Astrocyte of the cerebellum (primary cell): Measurements from ENCODE around the gene GBE1.

Experiments used
- DNase-seq: peaks from one replicate; pipeline ENCODE4 v3.0.0-alpha.2; 2011; ENCODE audit warnings: low read depth
- H3K4me3 ChIP-seq: 2 replicates; pipeline ENCODE4 v1.5.1; 2011; ENCODE audit warnings: mild to moderate bottlenecking, low read depth, low read length, moderate library complexity
- in situ Hi-C: cut with HindIII; loops from 2 replicates; pipeline ENCODE4 v1.10.0; 2017; ENCODE audit warnings: low sequenced_read_pairs
- TF ChIP-seq, protein P1 (sequence below): IDR thresholded peaks from 2 replicates; pipeline ENCODE4 v1.5.1; 2012; ENCODE audit warnings: low read length, low read depth, moderate library complexity, mild to moderate bottlenecking; ENCODE audit errors: missing control alignments

GBE1 gene

DNA sequence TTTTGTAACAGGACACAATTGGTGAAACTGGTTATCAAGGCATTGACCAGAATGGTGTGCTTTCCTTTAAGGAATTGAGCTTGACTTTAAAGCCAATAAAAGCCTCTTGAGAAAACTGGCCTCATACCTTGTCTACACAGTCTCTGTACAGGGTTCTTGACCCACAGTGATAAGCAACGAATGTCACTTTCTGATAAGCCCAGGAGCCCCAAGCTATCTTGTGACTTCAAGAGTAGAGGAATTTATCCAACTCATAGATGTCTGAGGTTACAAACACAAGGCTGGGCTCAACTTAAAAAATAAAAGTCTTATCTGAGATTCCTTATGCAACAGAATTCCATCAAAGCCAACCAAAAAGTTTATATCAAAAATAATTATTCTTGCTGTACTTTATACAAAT is 212.1 kb downstream of the GBE1 start:
- in situ Hi-C loops, result no loop called here
- TF ChIP-seq, protein P1, sequence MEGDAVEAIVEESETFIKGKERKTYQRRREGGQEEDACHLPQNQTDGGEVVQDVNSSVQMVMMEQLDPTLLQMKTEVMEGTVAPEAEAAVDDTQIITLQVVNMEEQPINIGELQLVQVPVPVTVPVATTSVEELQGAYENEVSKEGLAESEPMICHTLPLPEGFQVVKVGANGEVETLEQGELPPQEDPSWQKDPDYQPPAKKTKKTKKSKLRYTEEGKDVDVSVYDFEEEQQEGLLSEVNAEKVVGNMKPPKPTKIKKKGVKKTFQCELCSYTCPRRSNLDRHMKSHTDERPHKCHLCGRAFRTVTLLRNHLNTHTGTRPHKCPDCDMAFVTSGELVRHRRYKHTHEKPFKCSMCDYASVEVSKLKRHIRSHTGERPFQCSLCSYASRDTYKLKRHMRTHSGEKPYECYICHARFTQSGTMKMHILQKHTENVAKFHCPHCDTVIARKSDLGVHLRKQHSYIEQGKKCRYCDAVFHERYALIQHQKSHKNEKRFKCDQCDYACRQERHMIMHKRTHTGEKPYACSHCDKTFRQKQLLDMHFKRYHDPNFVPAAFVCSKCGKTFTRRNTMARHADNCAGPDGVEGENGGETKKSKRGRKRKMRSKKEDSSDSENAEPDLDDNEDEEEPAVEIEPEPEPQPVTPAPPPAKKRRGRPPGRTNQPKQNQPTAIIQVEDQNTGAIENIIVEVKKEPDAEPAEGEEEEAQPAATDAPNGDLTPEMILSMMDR, result no peak
- H3K4me3 ChIP-seq, result no peak overlapping the region
- DNase-seq, result no peak

DNA sequence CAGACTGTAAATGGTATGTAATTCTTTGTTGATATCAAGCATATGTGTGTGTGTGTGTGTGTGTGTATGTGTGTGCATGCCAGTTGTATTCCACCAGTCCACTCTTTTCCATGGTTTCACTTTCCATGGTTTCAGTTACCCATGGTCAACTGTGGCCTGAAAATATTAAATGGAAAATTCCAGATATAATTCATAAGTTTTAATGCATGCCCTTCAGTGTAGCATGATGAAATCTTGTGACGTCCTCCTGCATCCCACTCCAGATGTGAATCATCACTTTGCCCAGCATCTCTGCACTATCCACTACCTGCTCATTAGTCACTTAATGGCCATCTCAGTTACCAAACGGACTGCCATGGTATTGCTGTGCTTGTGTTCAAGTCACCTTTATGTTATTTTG is 215.9 kb downstream of the GBE1 start:
- DNase-seq, result no peak
- H3K4me3 ChIP-seq, result no peak overlapping the region
- TF ChIP-seq, protein P1, result no peak
- in situ Hi-C loops, result no loop called here

DNA sequence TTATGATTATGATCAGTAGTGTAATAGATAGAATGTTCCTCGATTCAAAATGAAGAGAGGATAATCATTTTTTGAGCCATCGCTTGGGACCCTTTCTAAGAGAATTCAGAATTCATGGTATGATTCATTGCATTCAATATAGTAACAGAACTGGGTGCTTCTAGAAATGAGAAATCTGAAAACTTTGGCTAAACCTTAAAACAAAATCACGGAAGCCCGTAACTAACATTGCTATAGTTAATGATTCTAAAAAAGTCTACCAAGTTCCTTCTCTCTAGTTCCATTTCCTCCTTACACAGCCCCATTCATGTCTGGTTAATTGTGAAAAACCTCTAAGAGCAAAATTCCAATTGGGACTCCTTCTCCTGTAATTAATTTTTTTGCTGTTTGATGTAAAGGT is 217.1 kb downstream of the GBE1 start:
- H3K4me3 ChIP-seq, result no peak overlapping the region
- TF ChIP-seq, protein P1, result no peak
- DNase-seq, result no peak
- in situ Hi-C loops, result no loop called here

DNA sequence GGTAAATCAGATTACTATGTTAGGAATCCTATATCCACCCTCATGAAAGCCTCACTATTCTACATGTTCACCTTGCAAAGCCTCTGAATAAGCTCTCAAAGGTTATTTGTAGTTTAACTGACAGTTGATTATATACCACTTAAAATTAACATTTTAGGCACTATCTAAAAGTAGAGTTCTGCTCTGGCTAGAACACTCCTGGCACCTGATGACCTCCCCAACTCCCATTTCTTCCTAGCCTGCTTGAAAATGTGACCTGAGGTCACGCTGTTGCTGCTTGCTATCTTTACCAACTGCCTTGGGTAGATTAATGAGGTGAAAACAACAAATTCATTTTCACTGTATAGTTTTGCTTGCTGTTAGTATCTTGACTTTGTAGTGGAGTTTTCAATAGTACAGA is 220.7 kb downstream of the GBE1 start:
- no peak for DNase-seq
- no peak overlapping the region for H3K4me3 ChIP-seq
- in situ Hi-C loops, result no loop called here
- TF ChIP-seq, protein P1, result no peak

DNA sequence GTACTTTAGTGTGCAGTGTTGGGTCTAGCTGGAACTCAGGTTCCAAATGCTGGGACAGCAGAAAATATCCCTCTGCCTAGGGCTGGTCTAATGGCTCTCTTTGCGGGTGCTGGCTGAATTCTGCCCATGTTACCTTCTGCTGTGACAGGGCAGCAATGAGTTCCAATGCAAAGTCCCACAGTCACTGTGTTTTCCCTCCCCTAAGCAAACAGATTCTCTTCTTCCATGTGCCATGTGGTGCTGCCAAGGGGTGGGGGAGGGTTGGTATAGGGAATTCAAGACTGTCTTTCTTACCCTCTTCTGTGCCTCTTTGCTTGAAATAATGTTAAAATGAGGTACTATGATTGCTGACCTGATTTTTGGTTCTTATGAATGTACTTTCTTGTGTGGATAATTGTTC is 229.6 kb downstream of the GBE1 start:
- TF ChIP-seq, protein P1, result no peak

DNA sequence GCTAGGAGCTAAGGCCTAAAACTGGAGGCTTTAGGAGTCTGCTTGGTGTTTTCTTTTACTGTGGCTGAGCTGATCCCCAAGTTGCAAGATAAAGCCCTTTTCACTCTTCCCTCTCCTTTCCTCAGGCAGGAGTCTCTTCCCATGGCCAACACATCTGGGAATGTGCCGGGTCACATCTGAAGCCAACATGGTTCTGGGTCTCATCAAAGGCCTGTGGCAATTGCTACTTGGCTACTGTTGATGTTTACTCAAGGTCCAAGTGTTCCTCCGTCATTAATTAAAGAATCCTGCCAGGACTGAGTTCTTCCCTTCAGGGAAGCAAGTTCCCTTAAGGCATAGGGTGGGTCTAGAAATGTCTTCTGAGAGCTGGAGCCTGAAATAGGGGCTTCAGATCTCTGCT is 230.2 kb downstream of the GBE1 start:
- in situ Hi-C loops, result no loop called here
- TF ChIP-seq, protein P1, result no peak
- no peak for DNase-seq
- H3K4me3 ChIP-seq, result no peak overlapping the region

More for the DNA sequence above, 229.6 kb downstream of the GBE1 start:
- in situ Hi-C loops, result no loop called here
- no peak for DNase-seq
- no peak overlapping the region for H3K4me3 ChIP-seq
